ENCODE measurements around the gene NOB1.
"Not testable (repeated sequence)": the region's sequence is repeated elsewhere in the genome, so short reads cannot be mapped to it uniquely, and the experiment has no call there.

NOB1 gene

DNA sequence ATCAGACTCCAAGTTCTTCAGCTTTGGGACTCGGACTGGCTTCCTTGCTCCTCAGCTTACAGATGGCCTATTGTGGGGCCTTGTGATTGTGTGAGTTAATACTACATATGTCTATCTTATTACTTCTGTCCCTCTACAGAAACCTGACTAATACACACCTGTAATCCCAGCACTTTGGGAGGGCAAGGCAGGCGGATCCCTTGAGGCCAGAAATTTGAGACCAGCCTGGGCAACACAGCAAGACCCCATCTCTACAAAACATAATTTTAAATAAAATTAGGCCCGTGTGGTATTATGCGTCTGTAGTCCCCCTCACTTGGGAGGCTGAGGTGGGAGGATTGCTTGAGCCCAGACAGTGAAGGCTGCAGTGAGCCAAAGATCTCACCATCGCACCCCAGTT lies 23.4 kb downstream of the NOB1 start:
- not testable (repeated sequence) for H3K23ac ChIP-seq (ENCODE audit: low read length); H3K4ac ChIP-seq (ENCODE audit: low read depth, low read length); H3K4me2 ChIP-seq (ENCODE audit: low read length); H2AK5ac ChIP-seq (ENCODE audit: low read length); H3K4me1 ChIP-seq (ENCODE audit: control insufficient read depth in 1 of 2, insufficient read depth in 2 of 2, low read length in 2 of 2); H4K12ac ChIP-seq (ENCODE audit: low read depth, low read length); H3K4me3 ChIP-seq (ENCODE audit: low read depth, low read length); H3K79me2 ChIP-seq (ENCODE audit: control insufficient read depth, insufficient read depth, low read length, poor library complexity); H3K9me3 ChIP-seq (ENCODE audit: insufficient read depth, low read depth, low read length); H3K18ac ChIP-seq (ENCODE audit: low read length); H4K91ac ChIP-seq (ENCODE audit: low read depth, low read length); H3K27ac ChIP-seq (ENCODE audit: low read depth, low read length); H3K9ac ChIP-seq (ENCODE audit: low read length); H2BK12ac ChIP-seq (ENCODE audit: low read length); H2BK5ac ChIP-seq (ENCODE audit: low read depth, low read length, poor library complexity); H3K27me3 ChIP-seq (ENCODE audit: insufficient read depth, low read length); H3K14ac ChIP-seq (ENCODE audit: low read length); H4K8ac ChIP-seq (ENCODE audit: low read depth, low read length); DNase-seq; H3K36me3 ChIP-seq (ENCODE audit: control insufficient read depth in 1 of 2, insufficient read depth in 2 of 2, low read length in 2 of 2); H2AFZ ChIP-seq (ENCODE audit: insufficient read depth, low read length, poor library complexity); H3K79me1 ChIP-seq (ENCODE audit: low read length); H2BK120ac ChIP-seq (ENCODE audit: insufficient read depth, low read length, poor library complexity)
- WGBS (ENCODE audit: extremely low coverage, insufficient coverage, insufficient read length) = no CpG with 5 or more reads among the region's 5 CpGs

- H2BK120ac ChIP-seq (ENCODE audit: insufficient read depth, low read length, poor library complexity); H4K91ac ChIP-seq (ENCODE audit: low read depth, low read length); H3K14ac ChIP-seq (ENCODE audit: low read length); H3K4ac ChIP-seq (ENCODE audit: low read depth, low read length); H3K4me3 ChIP-seq (ENCODE audit: low read depth, low read length); H3K9ac ChIP-seq (ENCODE audit: low read length); H3K18ac ChIP-seq (ENCODE audit: low read length); H2AK5ac ChIP-seq (ENCODE audit: low read length); DNase-seq; H3K9me3 ChIP-seq (ENCODE audit: insufficient read depth, low read depth, low read length); H4K8ac ChIP-seq (ENCODE audit: low read depth, low read length); H3K36me3 ChIP-seq (ENCODE audit: control insufficient read depth in 1 of 2, insufficient read depth in 2 of 2, low read length in 2 of 2); H2BK5ac ChIP-seq (ENCODE audit: low read depth, low read length, poor library complexity); H3K27me3 ChIP-seq (ENCODE audit: insufficient read depth, low read length); H3K23ac ChIP-seq (ENCODE audit: low read length); H3K4me2 ChIP-seq (ENCODE audit: low read length); H4K12ac ChIP-seq (ENCODE audit: low read depth, low read length); H2BK12ac ChIP-seq (ENCODE audit: low read length); H2AFZ ChIP-seq (ENCODE audit: insufficient read depth, low read length, poor library complexity); H3K79me2 ChIP-seq (ENCODE audit: control insufficient read depth, insufficient read depth, low read length, poor library complexity); H3K27ac ChIP-seq (ENCODE audit: low read depth, low read length): not testable (repeated sequence)
- no CpG with 5 or more reads among the region's 4 CpGs for WGBS (ENCODE audit: extremely low coverage, insufficient coverage, insufficient read length)
- Histone ChIP-seq H3K4me1 (ENCODE audit: control insufficient read depth in 1 of 2, insufficient read depth in 2 of 2, low read length in 2 of 2) (peaks cover 7 to 13% of the 10 kb centered on the region in 2 experiments), H3K79me1 (ENCODE audit: low read length) (peaks cover 18% of the 10 kb centered on the region)
These were observed 25.7 kb downstream of the NOB1 start for GRCh38 chr16:69729030-69729429.

- H3K4me2 ChIP-seq (ENCODE audit: low read length) = no peak overlapping the region
- no peak overlapping the region for H4K8ac ChIP-seq (ENCODE audit: low read depth, low read length)
- H3K27me3 ChIP-seq (ENCODE audit: insufficient read depth, low read length) = no peaks in the 10 kb centered on the region
- H3K4me3 ChIP-seq (ENCODE audit: low read depth, low read length) = no peak overlapping the region
- H3K4ac ChIP-seq (ENCODE audit: low read depth, low read length) = peak overlapping the region; percentile 4
- H3K18ac ChIP-seq (ENCODE audit: low read length) = no peak overlapping the region
- H3K14ac ChIP-seq (ENCODE audit: low read length) = peak overlapping the region; percentile 61
- H4K12ac ChIP-seq (ENCODE audit: low read depth, low read length) = no peak overlapping the region
- no peak overlapping the region for H3K9ac ChIP-seq (ENCODE audit: low read length)
- H2BK5ac ChIP-seq (ENCODE audit: low read depth, low read length, poor library complexity) = peak overlapping the region; percentile 38
- peak overlapping the region; percentile 72 for H2BK120ac ChIP-seq (ENCODE audit: insufficient read depth, low read length, poor library complexity)
- H3K9me3 ChIP-seq (ENCODE audit: insufficient read depth, low read depth, low read length) = no peaks in the 10 kb centered on the region
- no peaks in the 10 kb centered on the region for H3K79me2 ChIP-seq (ENCODE audit: control insufficient read depth, insufficient read depth, low read length, poor library complexity)
- peaks cover 7 to 13% of the 10 kb centered on the region in 2 experiments for H3K4me1 ChIP-seq (ENCODE audit: control insufficient read depth in 1 of 2, insufficient read depth in 2 of 2, low read length in 2 of 2)
- H4K91ac ChIP-seq (ENCODE audit: low read depth, low read length) = peak overlapping the region; percentile 45
- no CpG with 5 or more reads among the region's 5 CpGs for WGBS (ENCODE audit: extremely low coverage, insufficient coverage, insufficient read length)
- DNase-seq = no peak
- peaks cover 18% of the 10 kb centered on the region for H3K79me1 ChIP-seq (ENCODE audit: low read length)
- no peak overlapping the region for H2AFZ ChIP-seq (ENCODE audit: insufficient read depth, low read length, poor library complexity)
- H3K36me3 ChIP-seq (ENCODE audit: control insufficient read depth in 1 of 2, insufficient read depth in 2 of 2, low read length in 2 of 2) = no peaks in the 10 kb centered on the region
- no peak overlapping the region for H3K27ac ChIP-seq (ENCODE audit: low read depth, low read length)
- no peak overlapping the region for H3K23ac ChIP-seq (ENCODE audit: low read length)
- peak overlapping the region; percentile 94 for H2BK12ac ChIP-seq (ENCODE audit: low read length)
- H2AK5ac ChIP-seq (ENCODE audit: low read length) = no peak overlapping the region
These were observed 26.8 kb downstream of the NOB1 start for GRCh38 chr16:69727916-69728270.

DNA sequence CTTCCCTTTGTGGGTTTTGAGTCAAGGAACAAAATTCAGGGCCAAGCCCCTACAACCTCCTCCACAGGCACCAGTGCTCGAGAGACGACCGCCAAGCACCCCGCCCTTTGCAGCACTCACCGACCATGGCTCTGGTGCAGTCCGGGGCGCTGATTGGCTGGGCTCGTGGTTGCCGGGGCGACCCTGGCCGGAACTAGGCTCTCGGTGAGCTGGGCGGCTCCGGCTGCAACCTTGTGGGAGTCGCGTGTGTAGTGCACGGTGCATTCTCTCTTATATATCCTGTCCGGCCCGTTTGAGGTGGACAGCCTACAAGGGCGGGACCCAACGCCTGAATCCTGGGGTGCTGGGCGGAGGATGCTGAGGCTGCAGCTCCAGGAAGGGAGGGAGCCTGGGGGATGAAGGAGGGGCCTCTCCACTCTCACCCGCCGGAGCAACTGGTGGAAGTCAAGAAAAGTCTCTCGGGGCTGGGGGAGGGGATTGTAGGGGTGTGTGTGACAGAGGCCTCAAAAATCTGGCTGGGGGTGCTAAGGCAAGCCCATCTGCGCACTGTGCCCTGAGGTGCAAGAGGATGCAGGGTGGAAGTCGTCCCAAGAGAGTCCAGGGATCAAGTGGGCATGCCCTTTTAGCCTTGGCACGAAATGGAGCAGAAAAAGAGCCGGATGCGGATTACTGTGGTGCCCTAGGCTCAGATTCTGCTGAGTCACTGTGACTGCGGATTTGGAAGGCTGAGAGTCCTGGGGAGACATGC lies 28.2 kb downstream of the NOB1 start, which contains the start of gene NQO1:
Gene NQO1, minus strand, starts transcription at position 248 of the 748 bp plus-strand sequence. Its CDS starts 121 bp downstream, at position 127.
- H3K4me3 ChIP-seq (ENCODE audit: low read depth, low read length) = peak within 1 kb of the TSS; percentile 53
- H2BK12ac ChIP-seq (ENCODE audit: low read length) = peak within 1 kb of the TSS; percentile 35
- peak within 1 kb of the TSS; percentile 64 for H2AK5ac ChIP-seq (ENCODE audit: low read length)
- H3K79me1 ChIP-seq (ENCODE audit: low read length) = peaks cover 18% of the 10 kb centered on the region
- H3K18ac ChIP-seq (ENCODE audit: low read length) = peak within 1 kb of the TSS; percentile 57
- H3K4me2 ChIP-seq (ENCODE audit: low read length) = peak within 1 kb of the TSS; percentile 56
- H4K91ac ChIP-seq (ENCODE audit: low read depth, low read length) = peak within 1 kb of the TSS; percentile 67
- peak within 1 kb of the TSS; percentile 72 for H3K4ac ChIP-seq (ENCODE audit: low read depth, low read length)
- DNase-seq = peak; percentile 58 to 80
- H2BK5ac ChIP-seq (ENCODE audit: low read depth, low read length, poor library complexity) = peak within 1 kb of the TSS; percentile 70
- no peaks in the 10 kb centered on the region for H3K27me3 ChIP-seq (ENCODE audit: insufficient read depth, low read length)
- H2BK120ac ChIP-seq (ENCODE audit: insufficient read depth, low read length, poor library complexity) = peak within 1 kb of the TSS; percentile 76
- H3K79me2 ChIP-seq (ENCODE audit: control insufficient read depth, insufficient read depth, low read length, poor library complexity) = no peaks in the 10 kb centered on the region
- H2AFZ ChIP-seq (ENCODE audit: insufficient read depth, low read length, poor library complexity) = peak within 1 kb of the TSS; percentile 61
- H3K23ac ChIP-seq (ENCODE audit: low read length) = no peak within 1 kb of the TSS
- no peaks in the 10 kb centered on the region for H3K36me3 ChIP-seq (ENCODE audit: control insufficient read depth in 1 of 2, insufficient read depth in 2 of 2, low read length in 2 of 2)
- H3K9me3 ChIP-seq (ENCODE audit: insufficient read depth, low read depth, low read length) = no peaks in the 10 kb centered on the region
- H3K4me1 ChIP-seq (ENCODE audit: control insufficient read depth in 1 of 2, insufficient read depth in 2 of 2, low read length in 2 of 2) = peaks cover 7 to 13% of the 10 kb centered on the region in 2 experiments
- peak within 1 kb of the TSS; percentile 77 for H4K8ac ChIP-seq (ENCODE audit: low read depth, low read length)
- no CpG with 5 or more reads among the region's 31 CpGs for WGBS (ENCODE audit: extremely low coverage, insufficient coverage, insufficient read length)
- H3K14ac ChIP-seq (ENCODE audit: low read length) = peak within 1 kb of the TSS; percentile 56
- peak within 1 kb of the TSS; percentile 83 for H4K12ac ChIP-seq (ENCODE audit: low read depth, low read length)
- H3K27ac ChIP-seq (ENCODE audit: low read depth, low read length) = peak within 1 kb of the TSS; percentile 88
- peak within 1 kb of the TSS; percentile 10 for H3K9ac ChIP-seq (ENCODE audit: low read length)

Measured in trophoblast cell (in vitro differentiated cells and primary cell).